ENCODE data around the gene C5orf24. TPM values are rescaled to one million over a fixed set of nuclear protein-coding genes. Genes with fewer than 3 reads are reported as not detected.

C5orf24 gene
- total and polyA plus RNA-seq, 10 of the 15 experiments (the other 5 are each of a cell fraction or from before 2014, with no cell fraction given): 5.4 to 26.8 (median 15.6) TPM

GRCh38 chr5:134902071-134902801, 56.5 kb downstream of the C5orf24 start:
- in situ Hi-C loops (cut with MboI) (loop anchor here (5.0 kb wide), 1 partner anchor 165 kb away; the partner anchor contains the start of gene CAMLG), intact Hi-C loops (cut with micrococcal nuclease; ENCODE audit: unreplicated experiment) (loop anchor here (5.0 to 10.0 kb wide), 2 partner anchors 90 to 317 kb away; no protein-coding TSS in a partner anchor)
- Histone ChIP-seq H3K4me3 (0 out of 2 replicates have a peak overlapping the region, but pooled peaks have one; percentile 7), H4K20me1 (ENCODE audit: control insufficient read depth, insufficient read depth) (no peaks in the 10 kb centered on the region), H3K9me3 (replicated peaks; ENCODE audit: control insufficient read depth, insufficient read depth, low read length) (no peaks in the 10 kb centered on the region), H3K79me2 (ENCODE audit: control insufficient read depth, insufficient read depth, low read length) (peaks cover 5% of the 10 kb centered on the region), H3K4me2 (ENCODE audit: control insufficient read depth, insufficient read depth) (peak overlapping the region; percentile 58), H3K27me3 (replicated peaks in 1 of 2; ENCODE audit: control insufficient read depth in 2 of 2, insufficient read depth in 2 of 2, low read length in 1 of 2) (no peaks in the 10 kb centered on the region), H3K36me3 (ENCODE audit: control insufficient read depth in 2 of 2, insufficient read depth in 2 of 2, low read length in 1 of 2) (peaks cover 0 to 3% of the 10 kb centered on the region in 2 experiments), H3K4me1 (ENCODE audit: control insufficient read depth, insufficient read depth, low read length) (peaks cover 24% of the 10 kb centered on the region), H3K9ac (ENCODE audit: control insufficient read depth, insufficient read depth, low read length) (peak overlapping the region; percentile 28; the same call in 1 of the 2 replicates), H2AFZ (ENCODE audit: control insufficient read depth, low read depth, low read length) (peak overlapping the region; percentile 61), H3K27ac (ENCODE audit: control insufficient read depth, insufficient read depth) (peak overlapping the region; percentile 67)
- 4% methylated on average over 10 of the region's 10 CpGs for WGBS (ENCODE audit: insufficient coverage, insufficient replicate concordance, low lambda C conversion rate, missing lambda C conversion rate)
- FAIRE-seq (peak; percentile 87), ATAC-seq (peak; percentile 43), DNase-seq (ENCODE audit: low read depth, low spot score) (peak; percentile 60)
- ChIA-PET POLR2A (interaction anchor here (0.7 to 1.6 kb wide), 4 partner anchors 10 to 57 kb away, joined by 3 to 5 read pairs (median 4); partner anchors contain the start of genes C5orf24 and TXNDC15), CTCF (interaction anchor here (0.9 to 1.8 kb wide), 8 partner anchors 10 to 599 kb away, joined by 3 to 7 read pairs (median 4); partner anchors contain the start of gene CAMLG), RAD21 (ENCODE audit: unreplicated experiment) (interaction anchor here (0.9 to 1.4 kb wide), 5 partner anchors 24 to 293 kb away, joined by 3 to 5 read pairs (median 4); partner anchors contain the start of gene CAMLG), SMC1A (ENCODE audit: uncharacterized antibody, unreplicated experiment) (interaction anchor here (0.7 to 2.3 kb wide), 13 partner anchors 10 to 169 kb away, joined by 3 to 9 read pairs (median 5); partner anchors contain the start of gene C5orf24)
- no TSS peak for BruUV-seq (replicated peaks)
- TF ChIP-seq RELA (IDR thresholded peaks at IDR 0.05; ENCODE audit: borderline replicate concordance, partially characterized antibody) (no peak), NR2F1 (conservative IDR thresholded peaks at IDR 0.05) (0 out of 2 replicates have a peak, but pooled peaks have one; percentile 40), MEF2B (IDR thresholded peaks at IDR 0.05; ENCODE audit: partially characterized antibody, poor library complexity, severe bottlenecking) (no peak), SPI1 (IDR thresholded peaks at IDR 0.05; ENCODE audit: borderline replicate concordance, insufficient read depth, low read depth, low read length) (peak; percentile 88), PML (IDR thresholded peaks at IDR 0.05; ENCODE audit: low read length) (no peak), CBX5 (IDR thresholded peaks at IDR 0.05; ENCODE audit: low read depth) (0 out of 2 replicates have a peak, but pooled peaks have one; percentile 48), POLR2AphosphoS5 (IDR thresholded peaks at IDR 0.05; ENCODE audit: low read length) (peak; percentile 46; the same call in 1 of the 2 replicates), NBN (IDR thresholded peaks at IDR 0.05) (peak; percentile 70; the same call in 1 of the 2 replicates), MEF2A (IDR thresholded peaks at IDR 0.05; ENCODE audit: insufficient read depth, low read depth, low read length) (0 out of 2 replicates have a peak, but pooled peaks have one; percentile 4), ZNF24 (IDR thresholded peaks at IDR 0.05) (no peak), SUZ12 (IDR thresholded peaks at IDR 0.05; ENCODE audit: unreplicated experiment) (no peak)
- TF ChIP-seq, protein P1, sequence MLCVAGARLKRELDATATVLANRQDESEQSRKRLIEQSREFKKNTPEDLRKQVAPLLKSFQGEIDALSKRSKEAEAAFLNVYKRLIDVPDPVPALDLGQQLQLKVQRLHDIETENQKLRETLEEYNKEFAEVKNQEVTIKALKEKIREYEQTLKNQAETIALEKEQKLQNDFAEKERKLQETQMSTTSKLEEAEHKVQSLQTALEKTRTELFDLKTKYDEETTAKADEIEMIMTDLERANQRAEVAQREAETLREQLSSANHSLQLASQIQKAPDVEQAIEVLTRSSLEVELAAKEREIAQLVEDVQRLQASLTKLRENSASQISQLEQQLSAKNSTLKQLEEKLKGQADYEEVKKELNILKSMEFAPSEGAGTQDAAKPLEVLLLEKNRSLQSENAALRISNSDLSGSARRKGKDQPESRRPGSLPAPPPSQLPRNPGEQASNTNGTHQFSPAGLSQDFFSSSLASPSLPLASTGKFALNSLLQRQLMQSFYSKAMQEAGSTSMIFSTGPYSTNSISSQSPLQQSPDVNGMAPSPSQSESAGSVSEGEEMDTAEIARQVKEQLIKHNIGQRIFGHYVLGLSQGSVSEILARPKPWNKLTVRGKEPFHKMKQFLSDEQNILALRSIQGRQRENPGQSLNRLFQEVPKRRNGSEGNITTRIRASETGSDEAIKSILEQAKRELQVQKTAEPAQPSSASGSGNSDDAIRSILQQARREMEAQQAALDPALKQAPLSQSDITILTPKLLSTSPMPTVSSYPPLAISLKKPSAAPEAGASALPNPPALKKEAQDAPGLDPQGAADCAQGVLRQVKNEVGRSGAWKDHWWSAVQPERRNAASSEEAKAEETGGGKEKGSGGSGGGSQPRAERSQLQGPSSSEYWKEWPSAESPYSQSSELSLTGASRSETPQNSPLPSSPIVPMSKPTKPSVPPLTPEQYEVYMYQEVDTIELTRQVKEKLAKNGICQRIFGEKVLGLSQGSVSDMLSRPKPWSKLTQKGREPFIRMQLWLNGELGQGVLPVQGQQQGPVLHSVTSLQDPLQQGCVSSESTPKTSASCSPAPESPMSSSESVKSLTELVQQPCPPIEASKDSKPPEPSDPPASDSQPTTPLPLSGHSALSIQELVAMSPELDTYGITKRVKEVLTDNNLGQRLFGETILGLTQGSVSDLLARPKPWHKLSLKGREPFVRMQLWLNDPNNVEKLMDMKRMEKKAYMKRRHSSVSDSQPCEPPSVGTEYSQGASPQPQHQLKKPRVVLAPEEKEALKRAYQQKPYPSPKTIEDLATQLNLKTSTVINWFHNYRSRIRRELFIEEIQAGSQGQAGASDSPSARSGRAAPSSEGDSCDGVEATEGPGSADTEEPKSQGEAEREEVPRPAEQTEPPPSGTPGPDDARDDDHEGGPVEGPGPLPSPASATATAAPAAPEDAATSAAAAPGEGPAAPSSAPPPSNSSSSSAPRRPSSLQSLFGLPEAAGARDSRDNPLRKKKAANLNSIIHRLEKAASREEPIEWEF (IDR thresholded peaks at IDR 0.05; ENCODE audit: insufficient replicate concordance, low read depth, low read length): no peak
- TF ChIP-seq, protein P2, sequence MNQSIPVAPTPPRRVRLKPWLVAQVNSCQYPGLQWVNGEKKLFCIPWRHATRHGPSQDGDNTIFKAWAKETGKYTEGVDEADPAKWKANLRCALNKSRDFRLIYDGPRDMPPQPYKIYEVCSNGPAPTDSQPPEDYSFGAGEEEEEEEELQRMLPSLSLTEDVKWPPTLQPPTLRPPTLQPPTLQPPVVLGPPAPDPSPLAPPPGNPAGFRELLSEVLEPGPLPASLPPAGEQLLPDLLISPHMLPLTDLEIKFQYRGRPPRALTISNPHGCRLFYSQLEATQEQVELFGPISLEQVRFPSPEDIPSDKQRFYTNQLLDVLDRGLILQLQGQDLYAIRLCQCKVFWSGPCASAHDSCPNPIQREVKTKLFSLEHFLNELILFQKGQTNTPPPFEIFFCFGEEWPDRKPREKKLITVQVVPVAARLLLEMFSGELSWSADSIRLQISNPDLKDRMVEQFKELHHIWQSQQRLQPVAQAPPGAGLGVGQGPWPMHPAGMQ (IDR thresholded peaks at IDR 0.05; ENCODE audit: borderline replicate concordance): no peak
- TF ChIP-seq, protein P3, sequence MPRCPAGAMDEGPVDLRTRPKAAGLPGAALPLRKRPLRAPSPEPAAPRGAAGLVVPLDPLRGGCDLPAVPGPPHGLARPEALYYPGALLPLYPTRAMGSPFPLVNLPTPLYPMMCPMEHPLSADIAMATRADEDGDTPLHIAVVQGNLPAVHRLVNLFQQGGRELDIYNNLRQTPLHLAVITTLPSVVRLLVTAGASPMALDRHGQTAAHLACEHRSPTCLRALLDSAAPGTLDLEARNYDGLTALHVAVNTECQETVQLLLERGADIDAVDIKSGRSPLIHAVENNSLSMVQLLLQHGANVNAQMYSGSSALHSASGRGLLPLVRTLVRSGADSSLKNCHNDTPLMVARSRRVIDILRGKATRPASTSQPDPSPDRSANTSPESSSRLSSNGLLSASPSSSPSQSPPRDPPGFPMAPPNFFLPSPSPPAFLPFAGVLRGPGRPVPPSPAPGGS (IDR thresholded peaks at IDR 0.05; ENCODE audit: borderline replicate concordance, insufficient read depth, low read depth, low read length, poor library complexity, severe bottlenecking): no peak

Measured in GM12878 (cell line).